H9 (cell line): Measurements from ENCODE around the gene DPH2. TPM values are rescaled to one million over a fixed set of nuclear protein-coding genes. Genes with fewer than 3 reads are reported as not detected.

ENCODE experiments used
- DNase-seq: peaks from one replicate; pipeline ENCODE4 v3.0.0-alpha.2; 2017
- H2AFZ ChIP-seq: one replicate; pipeline ENCODE4 v1.6.1; 2013; ENCODE audit warnings: mild to moderate bottlenecking, low read length, control low read depth, moderate library complexity
- H2AK5ac ChIP-seq: 2 replicates; pipeline ENCODE4 v1.6.1; 2013; ENCODE audit warnings: low read length, control low read depth, mixed read lengths; ENCODE audit not compliant: insufficient read length
- H2BK120ac ChIP-seq: one replicate; pipeline ENCODE4 v1.6.1; 2013; ENCODE audit warnings: low read depth, mild to moderate bottlenecking, low read length, control low read depth, inconsistent platforms; ENCODE audit not compliant: poor library complexity, severe bottlenecking
- H2BK12ac ChIP-seq: 2 replicates; pipeline ENCODE4 v1.6.1; 2013; ENCODE audit warnings: low read length, control low read depth, mixed read lengths, low read depth; ENCODE audit not compliant: insufficient read length
- H2BK15ac ChIP-seq: 2 replicates; pipeline ENCODE4 v1.6.1; 2013; ENCODE audit warnings: low read depth, low read length, control low read depth
- H2BK20ac ChIP-seq: one replicate; pipeline ENCODE4 v1.6.1; 2013; ENCODE audit warnings: low read depth, mild to moderate bottlenecking, low read length, control low read depth, inconsistent platforms; ENCODE audit not compliant: poor library complexity, severe bottlenecking
- H2BK5ac ChIP-seq: 2 replicates; pipeline ENCODE4 v1.6.1; 2013; ENCODE audit warnings: low read length, control low read depth, mixed read lengths; ENCODE audit not compliant: insufficient read length
- H3K14ac ChIP-seq: 2 replicates; pipeline ENCODE4 v1.6.1; 2013; ENCODE audit warnings: low read length, control low read depth; ENCODE audit not compliant: insufficient read depth
- H3K18ac ChIP-seq: 2 replicates; pipeline ENCODE4 v1.6.1; 2013; ENCODE audit warnings: low read depth, mild to moderate bottlenecking, mixed read lengths, low read length, control low read depth; ENCODE audit not compliant: insufficient read length
- H3K23ac ChIP-seq: 2 replicates; pipeline ENCODE4 v1.6.1; 2013; ENCODE audit warnings: low read length, control low read depth, mixed read lengths, low read depth; ENCODE audit not compliant: insufficient read length
- H3K23me2 ChIP-seq: 2 replicates; pipeline ENCODE4 v1.6.1; 2013; ENCODE audit warnings: low read depth, mild to moderate bottlenecking, mixed read lengths, low read length, control low read depth; ENCODE audit not compliant: insufficient read length, poor library complexity, severe bottlenecking
- H3K27ac ChIP-seq: 2 replicates; pipeline ENCODE4 v1.5.1; 2013; ENCODE audit warnings: low read length, control low read depth, mixed read lengths, low read depth; ENCODE audit not compliant: insufficient read length
- H3K27me3 ChIP-seq: 2 replicates; pipeline ENCODE4 v1.6.1; 2013; ENCODE audit warnings: low read length, control low read depth, inconsistent platforms; ENCODE audit not compliant: insufficient read depth
- H3K4ac ChIP-seq: 2 replicates; pipeline ENCODE4 v1.6.1; 2013; ENCODE audit warnings: low read depth, mild to moderate bottlenecking, control low read depth, inconsistent platforms, low read length, moderate library complexity
- H3K4me1 ChIP-seq: 2 replicates; pipeline ENCODE4 v1.6.1; 2013; ENCODE audit warnings: low read length, control low read depth, inconsistent platforms; ENCODE audit not compliant: insufficient read depth
- H3K4me2 ChIP-seq: 2 replicates; pipeline ENCODE4 v1.6.1; 2013; ENCODE audit warnings: low read length, control low read depth, mixed read lengths; ENCODE audit not compliant: insufficient read length, insufficient read depth
- H3K56ac ChIP-seq: 2 replicates; pipeline ENCODE4 v1.6.1; 2013; ENCODE audit warnings: low read depth, mild to moderate bottlenecking, mixed read lengths, low read length, control low read depth; ENCODE audit not compliant: insufficient read length
- H3K79me1 ChIP-seq: 2 replicates; pipeline ENCODE4 v1.6.1; 2013; ENCODE audit warnings: low read depth, mild to moderate bottlenecking, moderate library complexity, low read length, control low read depth, inconsistent platforms; ENCODE audit not compliant: insufficient read depth, poor library complexity, severe bottlenecking
- H3K79me2 ChIP-seq: 2 replicates; pipeline ENCODE4 v1.6.1; 2013; ENCODE audit warnings: low read length, control low read depth, inconsistent platforms; ENCODE audit not compliant: insufficient read depth
- H3K9ac ChIP-seq: 2 replicates; pipeline ENCODE4 v1.6.1; 2013; ENCODE audit warnings: low read length, control low read depth, mixed read lengths; ENCODE audit not compliant: insufficient read length; ENCODE audit errors: extremely low read depth
- H3K9me3 ChIP-seq: one replicate; pipeline ENCODE4 v1.6.1; 2013; ENCODE audit warnings: low read depth, low read length, inconsistent platforms; ENCODE audit not compliant: control insufficient read depth
- H3T11ph ChIP-seq: one replicate; pipeline ENCODE4 v1.6.1; 2013; ENCODE audit warnings: mild to moderate bottlenecking, low read length, control low read depth, inconsistent platforms
- H4K20me1 ChIP-seq: one replicate; pipeline ENCODE4 v1.6.1; 2013; ENCODE audit not compliant: control insufficient read depth, insufficient read length, insufficient read depth
- H4K5ac ChIP-seq: 2 replicates; pipeline ENCODE4 v1.6.1; 2013; ENCODE audit warnings: low read depth, mild to moderate bottlenecking, mixed read lengths, low read length, control low read depth; ENCODE audit not compliant: insufficient read length
- H4K8ac ChIP-seq: replicated peaks from 2 replicates; pipeline ENCODE4 v1.6.1; 2013; ENCODE audit warnings: low read length, control low read depth, mixed read lengths, low read depth; ENCODE audit not compliant: insufficient read length
- H4K91ac ChIP-seq: 2 replicates; pipeline ENCODE4 v1.6.1; 2013; ENCODE audit warnings: low read depth, mild to moderate bottlenecking, moderate library complexity, mixed read lengths, low read length, control low read depth; ENCODE audit not compliant: insufficient read length
- H3K27ac Mint-ChIP-seq, 3 experiments: 2 replicates in 2 of 3; 3 replicates in 1 of 3; pipeline ENCODE4 v1.8.0; 2020 to 2021; ENCODE audit warnings: mixed read lengths in 3 of 3, mild to moderate bottlenecking in 1 of 3, moderate library complexity in 1 of 3
- H3K27me3 Mint-ChIP-seq: 2 replicates; pipeline ENCODE4 v1.8.0; 2021; ENCODE audit warnings: low read depth, mild to moderate bottlenecking, moderate library complexity, mixed read lengths
- H3K36me3 Mint-ChIP-seq, 3 experiments: 2 replicates in 2 of 3; 3 replicates in 1 of 3; pipeline ENCODE4 v1.8.0; 2020 to 2021; ENCODE audit warnings: low read depth in 3 of 3, mixed read lengths in 3 of 3; ENCODE audit not compliant: insufficient read depth in 1 of 3
- H3K4me1 Mint-ChIP-seq, 2 experiments: 2 replicates each; pipeline ENCODE4 v1.8.0; 2020; ENCODE audit warnings: mixed read lengths in 2 of 2
- H3K4me3 Mint-ChIP-seq, 2 experiments: 2 replicates in 1 of 2; 3 replicates in 1 of 2; pipeline ENCODE4 v1.8.0; 2020 to 2021; ENCODE audit warnings: mild to moderate bottlenecking in 2 of 2, mixed read lengths in 2 of 2, moderate library complexity in 1 of 2
- H3K9me3 Mint-ChIP-seq, 2 experiments: 2 replicates in 1 of 2; 3 replicates in 1 of 2; pipeline ENCODE4 v1.8.0; 2020; ENCODE audit warnings: mild to moderate bottlenecking in 2 of 2, mixed read lengths in 2 of 2, moderate library complexity in 1 of 2
- WGBS: extraction: QIAGEN DNeasy Blood & Tissue Kit; methylation state at CpG from one replicate; pipeline ENCODE4 v1.1.7; 2013; ENCODE audit warnings: missing lambda C conversion rate, low lambda C conversion rate, mixed read lengths; ENCODE audit not compliant: insufficient read length; ENCODE audit errors: extremely low coverage; 5-methylcytosine and 5-hydroxymethylcytosine counted together
- total RNA-seq: library from RNA; stranded (reverse); gene quantifications from 2 replicates; pipeline ENCODE4 v1.2.1, GENCODE V29; 2021
- TF ChIP-seq, protein P1 (sequence below): fragments of 200-600 bp; sonication (generic); conservative IDR thresholded peaks from 3 replicates; pipeline ENCODE4 v1.8.0; 2021; ENCODE audit warnings: antibody characterized with exemption, mild to moderate bottlenecking

The DPH2 gene
- total RNA-seq, 1 experiment from 2014 or later, result 74.4 TPM

GRCh38 chr1:43975249-43975961 lies 5.6 kb downstream of the DPH2 start:
- Histone ChIP-seq H2AFZ (no peak overlapping the region), H3T11ph (no peak overlapping the region)

More at GRCh38 chr1:43975249-43975961, 5.6 kb downstream of the DPH2 start:
- H3K23me2 ChIP-seq, result peaks cover 23% of the 10 kb centered on the region
- no peak overlapping the region for H4K5ac ChIP-seq
- no peaks in the 10 kb centered on the region for H3K27me3 ChIP-seq
- H3K23ac ChIP-seq, result no peak overlapping the region
- no peak overlapping the region for H3K4ac ChIP-seq
- Mint-ChIP-seq H3K4me3 (peak overlapping the region; percentile 82 to 95), H3K4me1 (peaks cover 36 to 42% of the 10 kb centered on the region in 2 experiments), H3K9me3 (no peaks in the 10 kb centered on the region; a peak in 1 of 5 replicates), H3K27ac (peak overlapping the region in 2 of 3 experiments; percentile 79; a peak in 4 of 7 replicates), H3K27me3 (no peaks in the 10 kb centered on the region), H3K36me3 (peaks cover 23 to 50% (median 38%) of the 10 kb centered on the region in 3 experiments; a peak in 6 of 7 replicates)
- no peak overlapping the region for H4K8ac ChIP-seq
- no peaks in the 10 kb centered on the region for H4K20me1 ChIP-seq
- H2BK120ac ChIP-seq, result no peak overlapping the region
- peak overlapping the region; percentile 82 for H3K14ac ChIP-seq
- no peak overlapping the region for H2BK5ac ChIP-seq
- no peak overlapping the region for H2BK15ac ChIP-seq
- H3K18ac ChIP-seq, result peak overlapping the region; percentile 12
- H3K56ac ChIP-seq, result no peak overlapping the region
- H2BK20ac ChIP-seq, result no peak overlapping the region
- no peaks in the 10 kb centered on the region for H3K9me3 ChIP-seq
- no CpG with 5 or more reads among the region's 34 CpGs for WGBS
- DNase-seq, result no peak
- H3K9ac ChIP-seq, result peak overlapping the region; percentile 53
- peak overlapping the region; percentile 82 for H3K4me2 ChIP-seq
- no peak overlapping the region for H2AK5ac ChIP-seq
- H3K79me2 ChIP-seq, result peaks cover 3% of the 10 kb centered on the region; the same call in 1 of the 2 replicates
- H3K4me1 ChIP-seq, result peaks cover 6% of the 10 kb centered on the region; the same call in 1 of the 2 replicates
- no peak overlapping the region for H3K27ac ChIP-seq
- peaks cover 9% of the 10 kb centered on the region for H3K79me1 ChIP-seq
- TF ChIP-seq, protein P1, sequence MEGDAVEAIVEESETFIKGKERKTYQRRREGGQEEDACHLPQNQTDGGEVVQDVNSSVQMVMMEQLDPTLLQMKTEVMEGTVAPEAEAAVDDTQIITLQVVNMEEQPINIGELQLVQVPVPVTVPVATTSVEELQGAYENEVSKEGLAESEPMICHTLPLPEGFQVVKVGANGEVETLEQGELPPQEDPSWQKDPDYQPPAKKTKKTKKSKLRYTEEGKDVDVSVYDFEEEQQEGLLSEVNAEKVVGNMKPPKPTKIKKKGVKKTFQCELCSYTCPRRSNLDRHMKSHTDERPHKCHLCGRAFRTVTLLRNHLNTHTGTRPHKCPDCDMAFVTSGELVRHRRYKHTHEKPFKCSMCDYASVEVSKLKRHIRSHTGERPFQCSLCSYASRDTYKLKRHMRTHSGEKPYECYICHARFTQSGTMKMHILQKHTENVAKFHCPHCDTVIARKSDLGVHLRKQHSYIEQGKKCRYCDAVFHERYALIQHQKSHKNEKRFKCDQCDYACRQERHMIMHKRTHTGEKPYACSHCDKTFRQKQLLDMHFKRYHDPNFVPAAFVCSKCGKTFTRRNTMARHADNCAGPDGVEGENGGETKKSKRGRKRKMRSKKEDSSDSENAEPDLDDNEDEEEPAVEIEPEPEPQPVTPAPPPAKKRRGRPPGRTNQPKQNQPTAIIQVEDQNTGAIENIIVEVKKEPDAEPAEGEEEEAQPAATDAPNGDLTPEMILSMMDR, result no peak
- H2BK12ac ChIP-seq, result no peak overlapping the region
- H4K91ac ChIP-seq, result no peak overlapping the region
